Fibroblast of lung (primary cell): ENCODE measurements around the gene COLQ.

ENCODE experiments used
- CTCF ChIP-seq, 2 donors: IDR thresholded peaks in 1 of 2; conservative IDR thresholded peaks in 1 of 2; 1 replicate in 1 of 2; 2 replicates in 1 of 2; pipeline ENCODE4 v1.5.1; 2011 to 2012; ENCODE audit warnings: low read length in 2 of 2, control low read depth in 1 of 2, inconsistent platforms in 1 of 2, low read depth in 1 of 2, mild to moderate bottlenecking in 1 of 2
- EZH2 ChIP-seq: IDR thresholded peaks from 2 replicates; pipeline ENCODE4 v1.5.1; 2012; ENCODE audit warnings: low read length, control low read depth, mild to moderate bottlenecking; ENCODE audit errors: missing control alignments

- no peak for TF ChIP-seq CTCF (conservative IDR thresholded peaks at IDR 0.05 in 1 of 2, IDR thresholded peaks at IDR 0.05 in 1 of 2; ENCODE audit: low read depth in 1 of 2, low read length in 2 of 2)
- TF ChIP-seq EZH2: no peak
Measured at GRCh38 chr3:15404767-15405166, 116.7 kb downstream of the COLQ start.
